ENCODE data around the gene IDH3A. TPM values are rescaled to one million over a fixed set of nuclear protein-coding genes. Genes with fewer than 3 reads are reported as not detected.

The IDH3A gene
- total RNA-seq, 2 donors from 2014 or later: 131 to 138 TPM

- H3K27ac Mint-ChIP-seq: peak overlapping the region in 1 of 2 donors; percentile 56
- no peaks in the 10 kb centered on the region for H3K9me3 Mint-ChIP-seq
- H3K36me3 Mint-ChIP-seq: no peaks in the 10 kb centered on the region
- DNase-seq (ENCODE audit: low spot score in 2 of 2) (no peak), ATAC-seq (no peak)
Observed at GRCh38 chr15:78112551-78112950, 36.6 kb upstream of the IDH3A start.

GRCh38 chr15:78120523-78120922 is 28.6 kb upstream of the IDH3A start:
- no peaks in the 10 kb centered on the region for H3K36me3 Mint-ChIP-seq
- H3K9me3 Mint-ChIP-seq: no peaks in the 10 kb centered on the region
- no peak for ATAC-seq
- no peak for DNase-seq (ENCODE audit: low spot score in 2 of 2)
- no peak overlapping the region for H3K27ac Mint-ChIP-seq

DNA sequence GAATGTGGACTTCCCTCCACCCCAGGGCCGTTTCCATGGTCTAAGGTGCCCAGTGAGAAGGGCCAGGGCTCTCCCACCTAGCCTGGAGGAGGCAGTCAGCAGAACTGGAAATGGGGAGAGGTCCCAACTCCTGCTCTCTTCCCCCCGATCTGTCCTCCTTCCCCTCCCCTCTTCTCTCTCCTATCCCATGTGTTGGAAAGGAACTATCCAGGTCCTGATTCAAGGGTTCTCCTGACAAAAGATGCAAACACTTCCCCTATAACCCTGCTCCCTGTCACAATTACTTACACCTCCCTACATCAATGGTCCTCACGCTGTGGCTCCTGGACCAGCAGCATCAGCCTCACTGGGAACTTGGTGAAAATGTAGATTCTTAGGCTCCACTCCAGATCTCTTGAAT is 23.9 kb upstream of the IDH3A start:
- Mint-ChIP-seq H3K27ac (no peak overlapping the region), H3K36me3 (no peaks in the 10 kb centered on the region), H3K9me3 (no peaks in the 10 kb centered on the region)
- DNase-seq (ENCODE audit: low spot score in 2 of 2): no peak
- no peak for ATAC-seq

DNA sequence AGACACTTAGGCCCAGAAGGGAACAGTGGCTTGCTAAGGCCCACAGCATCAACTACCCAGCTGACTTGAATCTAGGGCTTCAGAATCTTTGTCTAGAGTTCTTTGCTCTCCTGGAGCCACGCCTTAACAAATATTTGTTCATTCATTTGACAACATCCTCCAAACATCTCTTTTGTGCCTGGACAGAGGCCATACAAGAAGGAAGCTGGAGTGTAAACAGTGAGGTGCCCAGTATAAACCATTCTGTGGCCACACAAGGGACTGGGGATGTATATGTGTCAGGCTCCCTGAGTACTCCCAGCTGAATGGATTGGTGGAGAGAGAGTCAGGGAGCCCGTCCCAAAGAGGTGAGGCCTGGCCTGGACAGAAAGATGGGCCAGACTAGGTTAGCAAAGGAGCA is 21.3 kb upstream of the IDH3A start:
- H3K9me3 Mint-ChIP-seq: no peaks in the 10 kb centered on the region
- no peak for ATAC-seq

GRCh38 chr15:78129077-78129750 is 19.9 kb upstream of the IDH3A start:
- Mint-ChIP-seq H3K9me3 (no peaks in the 10 kb centered on the region), H3K27ac (peak overlapping the region in 1 of 2 donors; percentile 12), H3K36me3 (no peaks in the 10 kb centered on the region)
- ATAC-seq: no peak
- no peak for DNase-seq (ENCODE audit: low spot score in 2 of 2)

More for the DNA sequence above, 21.3 kb upstream of the IDH3A start:
- Mint-ChIP-seq H3K27ac (peak overlapping the region in 1 of 2 donors; percentile 22), H3K36me3 (no peaks in the 10 kb centered on the region)
- no peak for DNase-seq (ENCODE audit: low spot score in 2 of 2)

- Mint-ChIP-seq H3K36me3 (no peaks in the 10 kb centered on the region), H3K27ac (no peak overlapping the region), H3K9me3 (no peaks in the 10 kb centered on the region)
- DNase-seq (ENCODE audit: low spot score in 2 of 2) (no peak), ATAC-seq (no peak)
Observed at GRCh38 chr15:78129751-78130287, 19.3 kb upstream of the IDH3A start.

DNA sequence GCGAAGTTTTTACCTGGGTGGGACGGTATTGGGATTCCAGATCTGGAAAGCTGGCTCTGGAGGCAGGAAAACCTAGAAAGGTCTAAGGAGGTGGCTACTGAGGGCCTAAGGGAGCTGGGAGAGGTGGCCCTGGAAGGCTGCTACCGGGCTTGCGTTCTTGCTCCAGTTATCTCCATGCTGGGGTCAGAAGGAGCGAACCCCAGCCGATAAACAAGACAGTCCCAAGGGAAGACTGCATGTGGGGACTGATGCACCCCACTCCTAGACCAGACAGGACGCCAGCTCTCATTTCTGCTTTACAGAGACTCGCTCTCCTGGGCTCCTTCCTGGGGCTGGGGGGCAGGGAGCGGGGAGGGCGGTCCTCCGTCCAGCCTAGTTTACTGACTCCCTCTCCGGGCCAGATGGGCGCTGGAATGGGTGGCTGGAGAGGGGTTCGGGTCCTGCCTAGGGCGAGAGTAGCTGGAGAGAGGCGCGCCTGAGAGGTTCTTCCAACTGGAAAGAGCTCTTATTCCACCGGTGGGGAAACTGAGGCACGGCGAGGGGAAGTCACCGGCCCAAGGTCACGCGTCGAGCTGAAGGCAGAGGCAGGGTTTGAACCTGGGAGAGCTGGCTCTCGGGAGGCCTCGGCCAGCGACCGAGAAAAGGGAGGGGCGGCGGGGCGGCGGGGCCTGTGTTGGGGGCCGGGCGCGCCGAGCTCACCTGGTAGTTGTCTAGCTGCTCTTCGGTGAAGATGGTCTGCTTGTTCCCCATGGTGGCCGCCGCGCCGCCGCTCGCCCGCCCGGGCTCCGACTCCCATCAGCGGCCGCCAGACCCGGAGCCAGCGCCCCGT is 18.5 kb upstream of the IDH3A start:
- H3K27ac Mint-ChIP-seq: peak overlapping the region in 1 of 2 donors; percentile 76
- DNase-seq (ENCODE audit: low spot score in 2 of 2) (no peak), ATAC-seq (no peak)
- H3K9me3 Mint-ChIP-seq: no peaks in the 10 kb centered on the region
- no peaks in the 10 kb centered on the region for H3K36me3 Mint-ChIP-seq

- ATAC-seq (peak; percentile 88 to 92), DNase-seq (ENCODE audit: low spot score in 2 of 2) (peak; percentile 84 to 85)
- H3K9me3 Mint-ChIP-seq: no peaks in the 10 kb centered on the region
- H3K27ac Mint-ChIP-seq: peak within 1 kb of the TSS; percentile 57 to 94
- no peaks in the 10 kb centered on the region for H3K36me3 Mint-ChIP-seq
Observed at GRCh38 chr15:78131295-78132061, 17.7 kb upstream of the IDH3A start, which contains the start of gene CIB2. Gene CIB2, minus strand, starts transcription at chr15:78131445. Its CDS starts 230 bp downstream, at chr15:78131215.

DNA sequence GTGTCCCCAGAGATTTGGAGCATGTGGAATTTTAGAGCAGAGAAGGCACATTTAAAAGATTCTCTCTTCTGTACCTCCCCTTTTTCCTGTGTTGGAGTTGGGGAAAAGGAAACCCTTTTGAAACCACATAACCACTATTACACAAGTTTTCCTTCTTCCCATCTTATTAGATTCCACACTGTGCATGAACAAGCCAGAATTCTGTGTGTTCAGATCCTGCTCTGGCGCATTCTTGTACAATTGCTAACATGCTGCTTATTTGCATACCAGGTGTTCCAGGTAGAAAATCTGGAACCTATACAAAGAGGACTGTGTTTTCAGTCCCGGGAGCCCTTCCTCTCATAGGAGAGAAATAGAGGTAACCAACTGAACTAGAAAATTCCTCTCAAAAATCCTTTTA is 15.4 kb upstream of the IDH3A start:
- ATAC-seq (no peak), DNase-seq (ENCODE audit: low spot score in 2 of 2) (no peak)
- H3K9me3 Mint-ChIP-seq: no peaks in the 10 kb centered on the region
- H3K36me3 Mint-ChIP-seq: no peaks in the 10 kb centered on the region
- no peak overlapping the region for H3K27ac Mint-ChIP-seq

- no peaks in the 10 kb centered on the region for H3K36me3 Mint-ChIP-seq
- no peak for ATAC-seq
Observed at GRCh38 chr15:78139578-78139977, 9.6 kb upstream of the IDH3A start.

DNA sequence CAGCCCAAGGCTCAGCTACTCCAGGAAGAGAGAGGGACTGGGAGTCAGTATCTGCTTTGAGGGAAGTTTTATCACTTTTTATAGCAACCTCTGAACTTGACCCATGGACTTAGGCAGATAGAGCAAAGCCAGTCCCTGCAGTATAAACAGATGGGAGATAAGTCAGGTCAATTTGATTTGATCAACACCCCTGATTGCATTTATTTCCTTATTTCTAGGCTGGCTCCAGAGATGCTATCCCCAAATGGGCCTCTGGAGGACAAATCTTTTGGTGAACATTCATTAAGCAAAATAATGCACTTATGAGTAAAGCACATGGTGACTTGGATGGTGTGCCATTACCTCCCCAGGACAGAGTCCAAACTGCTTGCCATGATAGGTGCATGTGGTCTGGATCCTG is 8.9 kb upstream of the IDH3A start:
- Mint-ChIP-seq H3K27ac (no peak overlapping the region), H3K9me3 (no peaks in the 10 kb centered on the region), H3K36me3 (no peaks in the 10 kb centered on the region)
- ATAC-seq: no peak
- DNase-seq (ENCODE audit: low spot score in 2 of 2): no peak

More at GRCh38 chr15:78139578-78139977, 9.6 kb upstream of the IDH3A start:
- no peak overlapping the region for H3K27ac Mint-ChIP-seq
- no peak for DNase-seq (ENCODE audit: low spot score in 2 of 2)
- H3K9me3 Mint-ChIP-seq: no peaks in the 10 kb centered on the region

- Mint-ChIP-seq H3K27ac (no peak overlapping the region), H3K36me3 (peaks cover 0 to 4% of the 10 kb centered on the region in 2 donors)
- DNase-seq (ENCODE audit: low spot score in 2 of 2): no peak
Observed at GRCh38 chr15:78142332-78142731, 6.8 kb upstream of the IDH3A start.

GRCh38 chr15:78146425-78147154 is 2.6 kb upstream of the IDH3A start:
- H3K9me3 Mint-ChIP-seq: no peaks in the 10 kb centered on the region
- ATAC-seq (no peak), DNase-seq (ENCODE audit: low spot score in 2 of 2) (no peak)
- peaks cover 6 to 7% of the 10 kb centered on the region in 2 donors for H3K36me3 Mint-ChIP-seq
- peak overlapping the region in 1 of 2 donors; percentile 95 for H3K27ac Mint-ChIP-seq

More at GRCh38 chr15:78142332-78142731, 6.8 kb upstream of the IDH3A start:
- ATAC-seq: no peak
- no peaks in the 10 kb centered on the region for H3K9me3 Mint-ChIP-seq

GRCh38 chr15:78147566-78147965 is 1.6 kb upstream of the IDH3A start:
- DNase-seq (ENCODE audit: low spot score in 2 of 2) (no peak), ATAC-seq (no peak)
- Mint-ChIP-seq H3K36me3 (peaks cover 6 to 9% of the 10 kb centered on the region in 2 donors), H3K27ac (peak overlapping the region in 1 of 2 donors; percentile 95), H3K9me3 (no peaks in the 10 kb centered on the region)

DNA sequence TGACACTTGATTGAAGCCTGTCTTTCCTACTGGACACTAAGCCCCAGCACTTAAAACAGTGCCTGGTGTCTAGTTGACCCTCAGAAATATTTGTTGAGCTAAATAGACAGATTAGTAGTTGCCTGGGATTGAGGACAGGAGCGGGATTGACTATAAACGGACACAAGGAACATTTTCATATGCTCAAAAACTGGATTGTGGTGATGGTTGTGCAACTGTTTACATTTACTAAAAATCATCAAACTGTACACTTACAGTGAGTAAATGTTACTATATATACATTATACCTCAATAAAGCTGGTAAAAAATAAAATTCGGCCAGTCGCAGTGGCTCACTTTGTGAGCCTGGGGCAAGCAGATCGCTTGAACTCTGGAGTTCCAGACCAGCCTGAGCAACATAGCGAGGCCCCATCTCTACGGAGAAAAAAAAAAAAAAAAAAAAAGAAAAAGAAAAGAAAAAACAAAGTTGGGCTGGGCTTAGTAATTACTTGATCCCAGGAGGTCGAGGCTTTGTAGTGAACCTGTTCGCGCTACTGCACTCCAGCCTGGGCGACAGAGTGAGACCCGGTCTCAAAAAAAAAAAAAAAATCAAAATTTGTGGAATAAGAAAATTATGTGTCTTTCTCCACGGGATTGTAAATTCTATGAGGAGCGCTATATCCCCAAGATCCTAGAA is 632 bp upstream of the IDH3A start:
- Mint-ChIP-seq H3K27ac (peak overlapping the region; percentile 95 to 97), H3K36me3 (peaks cover 6 to 16% of the 10 kb centered on the region in 2 donors), H3K9me3 (no peaks in the 10 kb centered on the region)
- ATAC-seq (peak in 1 of 2 donors; percentile 12), DNase-seq (ENCODE audit: low spot score in 2 of 2) (no peak)
